Measurements from ENCODE around the gene PCED1B.

Gene PCED1B

GRCh38 chr12:47221256-47222023, 142.0 kb downstream of the PCED1B start:
- H3K4me3 ChIP-seq (ENCODE audit: low read depth, low read length): no peak overlapping the region
- TF ChIP-seq CTCF (IDR thresholded peaks at IDR 0.05; ENCODE audit: low read depth, low read length): no peak
- DNase-seq (ENCODE audit: low read depth, low spot score): peak; percentile 6
- in situ Hi-C loops (cut with HindIII; ENCODE audit: low sequenced_read_pairs): no loop called here

GRCh38 chr12:47222520-47223030, 143.2 kb downstream of the PCED1B start:
- H3K4me3 ChIP-seq (ENCODE audit: low read depth, low read length): no peak overlapping the region
- no peak for DNase-seq (ENCODE audit: low read depth, low spot score)
- in situ Hi-C loops (cut with HindIII; ENCODE audit: low sequenced_read_pairs): no loop called here

GRCh38 chr12:47223031-47223847, 143.8 kb downstream of the PCED1B start:
- TF ChIP-seq CTCF (IDR thresholded peaks at IDR 0.05; ENCODE audit: low read depth, low read length): no peak
- DNase-seq (ENCODE audit: low read depth, low spot score): peak; percentile 25
- no peak overlapping the region for H3K4me3 ChIP-seq (ENCODE audit: low read depth, low read length)
- in situ Hi-C loops (cut with HindIII; ENCODE audit: low sequenced_read_pairs): no loop called here

More at GRCh38 chr12:47222520-47223030, 143.2 kb downstream of the PCED1B start:
- no peak for TF ChIP-seq CTCF (IDR thresholded peaks at IDR 0.05; ENCODE audit: low read depth, low read length)

GRCh38 chr12:47223848-47224213, 144.4 kb downstream of the PCED1B start:
- TF ChIP-seq CTCF (IDR thresholded peaks at IDR 0.05; ENCODE audit: low read depth, low read length): no peak
- DNase-seq (ENCODE audit: low read depth, low spot score): peak; percentile 34
- H3K4me3 ChIP-seq (ENCODE audit: low read depth, low read length): no peak overlapping the region
- in situ Hi-C loops (cut with HindIII; ENCODE audit: low sequenced_read_pairs): no loop called here

GRCh38 chr12:47224563-47225133, 145.2 kb downstream of the PCED1B start:
- no peak for TF ChIP-seq CTCF (IDR thresholded peaks at IDR 0.05; ENCODE audit: low read depth, low read length)
- no peak for DNase-seq (ENCODE audit: low read depth, low spot score)
- in situ Hi-C loops (cut with HindIII; ENCODE audit: low sequenced_read_pairs): no loop called here
- no peak overlapping the region for H3K4me3 ChIP-seq (ENCODE audit: low read depth, low read length)

- no peak for DNase-seq (ENCODE audit: low read depth, low spot score)
- TF ChIP-seq CTCF (IDR thresholded peaks at IDR 0.05; ENCODE audit: low read depth, low read length): no peak
- in situ Hi-C loops (cut with HindIII; ENCODE audit: low sequenced_read_pairs): no loop called here
- H3K4me3 ChIP-seq (ENCODE audit: low read depth, low read length): no peak overlapping the region
Observed at GRCh38 chr12:47225356-47225755, 145.9 kb downstream of the PCED1B start.

Measured in astrocyte of the spinal cord (primary cell).